Measurements from ENCODE around the gene NFIA.

GRCh38 chr1:61231795-61232194 lies 149.4 kb downstream of the NFIA start:
- TF ChIP-seq CTCF (IDR thresholded peaks at IDR 0.05) (no peak), POLR2A (IDR thresholded peaks at IDR 0.05) (no peak)

Data from esophagus squamous epithelium (tissue), 4 donors.